ENCODE data around the gene CYB5B.
"Not testable (repeated sequence)": the region's sequence is repeated elsewhere in the genome, so short reads cannot be mapped to it uniquely, and the experiment has no call there.

The CYB5B gene

GRCh38 chr16:69410219-69410990 is 14.0 kb upstream of the CYB5B start:
- no peak for DNase-seq

- DNase-seq, result no peak
These were observed 13.1 kb upstream of the CYB5B start for GRCh38 chr16:69411064-69411985.

DNA sequence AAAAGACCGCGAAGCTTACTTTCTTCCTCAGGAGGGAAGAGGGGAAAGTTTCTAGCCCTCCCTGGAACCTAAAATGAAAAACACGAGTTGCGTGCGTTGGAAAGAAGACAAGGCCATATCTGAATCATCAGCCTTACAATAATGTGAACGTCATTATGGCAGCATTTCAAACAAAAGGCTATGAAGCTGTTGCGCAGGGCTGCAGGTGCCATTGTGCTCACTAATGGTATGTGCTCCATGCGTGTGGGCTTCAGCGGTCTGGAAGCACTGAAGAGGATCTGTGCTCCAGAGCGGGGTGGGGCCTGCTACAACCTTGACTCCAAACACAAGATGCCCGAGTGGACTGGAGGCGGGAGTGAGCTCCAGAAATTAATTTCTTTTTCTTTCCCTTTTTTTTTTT is 12.1 kb upstream of the CYB5B start:
- no peak for DNase-seq

- no peak for DNase-seq
These were observed 11.3 kb upstream of the CYB5B start for GRCh38 chr16:69413045-69413664.

DNA sequence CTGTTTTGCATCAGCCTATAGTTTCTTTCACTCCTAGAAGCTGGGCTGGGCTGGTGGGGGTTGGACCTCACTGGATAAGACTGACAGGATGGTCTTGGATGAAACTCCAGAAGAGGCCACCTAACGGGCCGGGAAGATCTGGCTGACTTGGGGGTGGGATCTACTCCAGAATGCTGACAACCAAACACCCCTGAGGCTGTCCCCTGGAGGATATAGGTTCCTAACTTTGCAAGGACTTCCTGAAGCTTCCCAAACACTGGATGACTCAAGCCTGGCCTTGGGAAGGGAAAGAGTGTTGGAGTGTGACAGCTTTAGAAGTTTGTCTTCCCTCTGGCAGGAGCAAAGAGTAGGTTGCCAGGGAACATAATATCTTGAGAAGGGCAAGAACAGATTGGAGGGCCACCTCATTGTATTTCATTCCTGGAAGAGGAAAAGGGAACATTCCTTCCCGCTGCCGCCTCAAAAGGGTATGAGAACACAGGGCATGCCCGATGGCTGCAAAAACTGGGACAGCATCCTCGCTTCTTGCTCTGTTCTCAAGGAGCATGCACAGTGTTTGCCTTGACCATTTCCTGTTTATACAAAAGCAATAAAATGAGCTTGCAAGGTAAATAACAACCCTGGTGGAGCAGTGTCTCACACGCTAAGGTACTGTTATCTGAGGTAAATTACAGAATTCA is 6.8 kb upstream of the CYB5B start:
- DNase-seq, result no peak

DNA sequence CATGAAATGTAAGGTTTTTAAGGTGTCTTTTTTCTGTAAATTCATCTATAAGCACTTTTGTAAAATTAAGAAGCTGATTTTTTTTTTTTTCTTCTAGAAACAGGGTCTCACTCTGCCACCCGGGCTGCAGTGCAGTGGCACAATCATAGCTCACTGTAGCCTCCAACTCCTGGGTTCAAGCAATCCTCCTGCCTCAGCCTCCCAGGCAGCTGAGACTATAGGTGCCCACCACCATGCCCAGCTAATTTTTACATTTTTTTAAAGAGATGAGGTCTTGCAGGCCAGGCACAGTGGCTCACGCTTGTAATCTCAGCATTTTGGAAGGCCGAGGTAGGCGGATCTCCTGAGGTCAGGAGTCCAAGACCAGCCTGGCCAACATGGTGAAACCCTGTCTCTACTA is 4.5 kb upstream of the CYB5B start:
- DNase-seq, result no peak

- no peak for DNase-seq
These were observed 1.2 kb upstream of the CYB5B start for GRCh38 chr16:69423189-69423588.

GRCh38 chr16:69424935-69425784 is 741 bp downstream of the CYB5B start:
- DNase-seq, result no peak

DNA sequence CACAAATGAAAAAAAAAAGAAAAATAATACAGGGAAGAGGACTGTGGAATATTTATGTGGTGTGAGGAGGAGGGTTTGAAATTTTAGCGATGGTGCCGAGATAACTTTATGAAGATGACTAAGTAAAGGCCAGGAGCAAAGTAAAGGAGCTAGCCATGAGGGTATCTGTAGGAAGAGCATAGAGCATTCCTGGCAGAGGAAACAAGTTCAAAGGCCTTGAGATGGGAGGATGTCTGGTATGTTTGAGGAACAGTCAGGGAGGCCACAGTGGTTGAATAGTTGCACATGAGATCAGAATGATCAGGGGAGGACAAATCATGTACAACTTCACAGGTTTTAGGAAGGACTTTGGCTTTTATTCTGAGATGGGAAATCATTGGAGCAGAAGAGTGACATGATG is 4.2 kb downstream of the CYB5B start:
- no peak for DNase-seq

DNA sequence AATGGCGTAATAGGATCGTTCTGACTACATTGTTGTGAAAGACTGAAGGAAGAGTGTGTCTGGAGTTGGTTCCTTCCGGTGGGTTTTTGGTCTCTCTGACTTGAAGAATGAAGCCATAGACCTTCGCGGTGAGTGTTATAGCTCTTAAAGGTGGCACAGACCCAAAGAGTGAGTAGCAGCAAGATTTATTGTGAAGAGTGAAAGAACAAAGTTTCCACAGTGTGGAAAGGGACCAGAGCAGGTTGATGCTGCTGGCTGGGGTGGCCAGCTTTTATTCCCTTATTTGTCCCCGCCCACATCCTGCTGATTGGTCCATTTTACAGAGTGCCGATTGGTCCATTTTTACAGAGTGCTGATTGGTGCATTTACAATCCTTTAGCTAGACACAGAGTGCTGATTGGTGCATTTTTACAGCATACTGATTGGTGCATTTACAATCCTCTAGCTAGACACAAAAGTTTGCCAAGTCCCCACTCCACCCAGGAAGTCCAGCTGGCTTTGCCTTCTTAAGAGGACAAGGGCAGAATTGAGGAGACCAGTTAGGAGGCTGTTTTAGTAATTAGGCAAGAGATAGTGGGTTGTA is 4.7 kb downstream of the CYB5B start:
- not testable (repeated sequence) for DNase-seq

DNA sequence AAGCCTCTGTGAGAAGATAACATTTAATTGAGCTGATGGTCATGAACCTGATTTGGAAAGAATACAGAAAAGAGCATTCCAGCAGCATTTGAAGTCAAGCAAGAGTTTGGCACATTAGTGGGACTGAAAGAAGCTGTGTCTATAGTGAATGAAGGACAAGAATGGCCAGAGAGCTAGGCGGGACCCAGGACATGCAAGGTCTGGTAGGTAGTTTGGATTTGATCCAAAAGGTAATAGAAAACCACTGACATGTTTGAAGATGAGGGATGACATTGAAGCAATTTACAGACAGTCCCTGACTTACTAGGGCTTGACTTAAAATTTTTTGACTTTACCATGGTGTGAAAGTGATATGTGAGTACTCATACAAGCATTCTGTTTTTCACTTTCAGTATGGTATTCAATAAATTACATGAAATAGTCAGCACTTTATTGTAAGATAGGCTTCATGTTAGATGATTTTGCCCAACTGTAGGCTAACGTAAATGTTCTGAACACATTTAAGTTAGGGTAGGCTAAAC is 7.6 kb downstream of the CYB5B start:
- no peak for DNase-seq

GRCh38 chr16:69434066-69434465 is 9.6 kb downstream of the CYB5B start:
- no peak for DNase-seq

DNA sequence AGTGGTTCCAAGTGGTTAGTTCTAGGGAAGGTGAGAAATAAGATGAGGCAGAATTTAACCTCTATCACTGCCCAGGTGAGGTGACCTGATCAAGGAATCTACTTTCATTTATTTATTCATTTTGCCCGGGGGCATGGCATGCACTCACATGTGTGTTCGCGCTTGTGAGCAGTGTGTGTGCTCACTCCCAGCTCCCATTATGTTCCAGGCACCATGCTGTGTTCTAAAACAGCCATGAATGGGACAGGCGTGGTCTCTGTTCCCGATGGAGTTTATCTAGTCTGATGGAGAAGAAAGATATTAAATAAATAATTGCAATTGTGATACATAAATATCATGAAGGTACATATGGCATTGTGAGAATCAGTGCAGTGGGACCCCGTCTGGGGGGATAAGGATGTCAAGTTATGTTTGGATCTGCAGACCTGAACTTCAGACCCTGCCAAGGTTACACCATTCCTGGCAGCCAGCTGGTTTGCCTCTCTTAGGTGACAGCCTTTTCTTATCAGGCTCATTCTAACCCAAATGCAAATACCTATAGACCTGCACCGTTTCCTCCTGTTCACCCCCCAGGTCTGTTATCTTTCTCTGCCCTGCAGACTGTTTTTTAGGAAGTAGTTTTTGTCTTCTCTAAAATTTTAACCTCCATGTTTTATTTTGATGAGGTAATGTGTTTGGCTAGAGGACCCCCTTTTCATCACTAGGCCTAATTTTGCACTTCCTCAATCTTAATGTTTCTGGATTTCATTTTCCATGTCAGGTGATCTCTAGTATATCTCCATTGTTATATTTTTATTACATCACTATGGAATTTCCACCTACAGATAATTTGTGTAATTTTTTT is 11.8 kb downstream of the CYB5B start:
- DNase-seq, result no peak

DNA sequence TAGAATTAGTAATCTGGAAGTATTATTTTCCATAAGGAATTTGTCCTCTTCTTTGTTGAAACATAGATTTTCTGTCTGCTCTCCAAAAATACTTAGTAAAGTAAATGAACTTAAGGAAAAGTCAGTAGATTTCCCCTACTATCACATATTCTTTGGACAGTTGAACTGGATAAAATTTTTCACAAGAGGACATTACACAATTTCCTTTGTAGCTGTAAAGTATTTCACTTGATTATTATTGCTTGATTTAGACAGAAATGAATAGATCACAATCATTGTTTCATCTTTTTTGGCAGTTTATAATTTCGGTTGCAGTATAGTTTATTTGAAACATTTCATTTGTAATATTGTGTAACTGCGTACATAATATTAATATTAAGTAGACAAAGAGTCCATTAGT is 12.5 kb downstream of the CYB5B start:
- no peak for DNase-seq

- DNase-seq, result no peak
These were observed 14.0 kb downstream of the CYB5B start for GRCh38 chr16:69438465-69438864.

DNA sequence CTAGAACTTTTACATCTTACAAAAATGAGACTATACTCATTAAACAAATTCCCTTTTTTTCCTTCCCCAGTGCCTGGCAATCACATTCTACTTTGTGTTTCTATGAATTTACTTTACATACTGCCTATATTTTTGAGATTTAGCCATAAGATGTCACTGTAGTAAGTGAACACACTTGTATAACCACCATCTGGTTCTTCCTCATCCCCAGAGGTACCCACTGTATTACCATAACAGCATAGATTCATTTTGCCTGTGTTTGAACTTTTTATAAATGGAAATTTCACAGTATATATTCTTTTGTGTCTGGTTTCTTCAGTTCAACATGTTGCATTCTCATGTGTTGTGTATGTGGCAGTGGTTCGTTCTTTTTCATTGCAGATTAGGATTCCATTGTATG is 15.8 kb downstream of the CYB5B start:
- DNase-seq, result no peak

DNA sequence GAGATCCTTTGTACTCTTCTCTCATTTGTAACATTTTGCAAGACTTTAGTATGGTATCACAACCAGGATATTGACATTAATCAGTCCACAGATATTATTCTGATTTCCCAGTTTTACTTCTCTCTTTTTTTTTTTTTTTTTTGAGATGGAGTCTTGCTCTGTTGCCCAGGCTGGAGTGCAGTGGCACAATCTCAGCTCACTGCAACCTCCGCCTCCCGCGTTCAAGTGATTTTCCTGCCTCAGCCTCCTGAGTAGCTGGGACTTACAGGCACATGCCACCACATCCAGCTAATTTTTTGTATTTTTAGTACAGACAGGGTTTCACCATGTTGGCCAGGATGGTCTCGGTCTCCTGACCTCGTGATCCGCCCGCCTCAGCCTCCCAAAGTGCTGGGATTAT is 16.6 kb downstream of the CYB5B start:
- not testable (repeated sequence) for DNase-seq

GRCh38 chr16:69443927-69444631 is 19.7 kb downstream of the CYB5B start:
- DNase-seq, result no peak

GRCh38 chr16:69444873-69445517 is 20.6 kb downstream of the CYB5B start:
- no peak for DNase-seq

All from NCI-H1048 (cell line).